DMS53 (cell line): ENCODE data around the gene LILRB5.
"Not testable (repeated sequence)": the region's sequence is repeated elsewhere in the genome, so short reads cannot be mapped to it uniquely, and the experiment has no call there.

Experiments used
- DNase-seq: peaks from one replicate; lab custom pipeline; 2025; lab: John Stamatoyannopoulos, UW

Gene LILRB5

DNA sequence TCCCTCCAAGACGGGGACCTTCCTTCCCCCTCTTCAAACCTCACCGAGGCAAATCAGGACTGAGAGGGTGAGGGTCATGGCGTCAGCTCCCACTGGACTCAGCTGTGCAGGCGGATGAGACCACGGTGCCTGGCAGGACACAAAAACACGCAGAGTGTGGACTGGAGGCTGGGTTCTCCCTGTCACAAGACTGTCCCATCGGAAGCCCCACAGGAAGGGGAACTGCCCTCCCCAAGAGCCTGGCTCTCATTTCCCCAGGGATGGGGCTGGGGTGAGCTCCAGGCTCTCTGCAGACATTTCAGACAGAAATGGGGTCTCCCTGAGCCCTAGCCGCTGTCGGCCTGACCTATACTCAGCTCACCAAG is at the start of gene LILRB5:
LILRB5 (minus strand) TSS at position 158 of the 365 bp plus-strand sequence; CDS start at position 78, 80 bp downstream.
- no peak for DNase-seq

DNA sequence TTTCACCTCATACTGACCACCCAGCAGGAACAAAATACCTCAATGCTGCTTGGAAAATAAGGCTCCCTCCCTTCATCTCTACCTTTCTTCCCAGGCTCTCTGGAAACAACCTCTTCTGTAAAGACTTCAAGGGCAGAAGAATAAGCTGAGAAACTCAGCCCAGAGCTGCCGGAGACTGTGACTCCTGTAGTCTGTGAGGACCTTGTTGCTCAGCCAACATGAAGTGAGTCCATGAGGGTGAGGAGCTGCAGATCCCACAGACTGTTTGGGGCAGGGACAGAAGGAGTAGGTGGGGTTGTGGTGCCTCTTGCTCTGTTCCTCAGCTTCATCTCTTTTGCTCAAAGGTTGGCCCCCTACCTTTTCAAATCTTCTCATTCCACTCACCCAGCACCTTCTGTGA is 48.1 kb upstream of the LILRB5 start:
- DNase-seq: no peak

DNA sequence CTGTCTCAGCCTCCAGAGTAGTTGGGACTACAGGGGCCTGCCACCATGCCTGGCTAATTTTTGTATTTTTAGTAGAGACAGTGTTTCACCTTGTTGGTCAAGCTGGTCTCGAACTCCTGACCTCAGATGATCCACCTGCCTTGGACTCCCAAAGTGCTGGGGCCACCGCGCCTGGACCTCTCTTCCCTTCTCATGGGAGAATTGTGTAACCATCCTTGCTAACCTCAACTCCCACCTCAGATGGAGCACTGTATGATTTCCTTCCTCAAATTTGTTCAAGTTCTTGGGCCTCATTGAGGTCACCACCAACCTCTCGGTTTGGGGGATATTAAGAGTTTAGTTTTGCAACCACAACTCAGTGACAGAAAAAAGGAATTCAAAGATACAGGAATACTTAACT is 45.2 kb upstream of the LILRB5 start:
- no peak for DNase-seq

DNA sequence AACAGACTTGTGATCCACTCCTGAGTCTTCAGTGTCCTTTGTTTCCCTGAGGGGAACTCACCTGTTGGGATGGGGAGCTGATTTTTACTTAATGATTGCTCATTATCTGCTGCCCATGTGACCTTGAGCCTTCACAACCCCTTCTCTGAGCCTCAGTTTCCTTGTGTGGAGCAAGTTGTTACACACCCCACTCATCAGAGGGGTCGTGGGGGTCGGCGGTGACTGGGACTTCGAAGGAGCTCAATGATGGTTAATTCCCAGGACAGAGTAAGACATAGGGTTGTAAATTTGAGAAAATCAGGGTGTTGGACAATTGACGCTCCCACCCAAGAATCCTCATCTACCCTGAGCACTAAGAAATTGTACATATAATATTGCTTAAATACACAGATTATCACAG is 42.4 kb upstream of the LILRB5 start:
- no peak for DNase-seq

DNA sequence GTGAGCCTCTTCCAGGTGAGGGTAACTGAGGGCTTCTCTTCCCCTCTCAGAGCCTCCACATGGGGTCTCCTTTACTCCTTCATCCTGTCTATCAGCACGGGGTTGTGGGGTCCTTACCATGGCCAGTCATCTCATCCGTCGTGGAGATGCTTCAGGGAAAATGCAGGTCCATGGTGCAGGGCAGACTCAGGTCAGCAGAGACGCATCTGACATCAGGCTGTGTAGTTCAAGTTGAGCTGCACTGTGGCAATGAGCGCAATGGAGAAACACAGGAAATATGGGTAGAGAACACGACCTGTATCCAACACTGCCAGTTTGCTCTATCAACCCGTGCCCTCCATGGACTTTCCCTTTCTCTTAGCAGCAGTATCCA is 42.0 kb upstream of the LILRB5 start:
- DNase-seq: no peak

DNA sequence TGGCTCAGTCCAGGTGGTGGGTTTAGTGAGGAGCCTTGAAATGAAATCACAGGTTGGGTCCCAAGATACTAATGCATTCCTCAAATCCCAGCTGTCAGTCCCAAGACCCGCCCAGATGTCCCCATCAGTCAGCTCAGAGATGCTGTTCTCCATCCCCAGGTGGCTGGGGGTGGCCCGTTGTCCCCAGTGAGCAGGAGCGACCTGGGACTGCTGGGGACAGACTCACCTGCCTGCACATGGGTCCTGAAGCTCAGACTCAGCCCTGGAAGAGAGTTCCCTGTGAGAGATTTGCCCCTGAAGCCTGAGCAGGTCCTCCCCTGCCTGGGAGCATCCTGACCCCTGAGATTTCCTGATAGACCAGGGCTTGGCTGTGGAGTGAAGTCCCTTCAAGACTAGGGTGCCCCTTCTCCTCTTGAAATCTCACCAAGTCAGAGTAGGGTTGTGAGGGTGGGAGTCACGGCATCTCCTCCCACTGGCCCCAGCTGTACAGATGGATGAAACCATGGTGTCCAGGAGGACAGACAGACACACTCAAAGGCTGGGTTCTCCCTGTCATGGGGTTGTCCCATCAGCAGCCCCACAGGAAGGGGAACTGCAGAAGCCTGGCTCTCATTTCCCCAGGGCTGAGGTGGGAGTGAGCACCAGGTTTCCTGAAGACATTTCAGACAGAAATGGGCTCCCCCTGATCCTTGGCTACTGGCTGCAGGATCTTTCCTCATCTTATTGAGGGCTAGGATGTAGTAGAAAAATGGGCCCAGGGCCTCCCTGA is 41.5 kb upstream of the LILRB5 start:
- no peak for DNase-seq

DNA sequence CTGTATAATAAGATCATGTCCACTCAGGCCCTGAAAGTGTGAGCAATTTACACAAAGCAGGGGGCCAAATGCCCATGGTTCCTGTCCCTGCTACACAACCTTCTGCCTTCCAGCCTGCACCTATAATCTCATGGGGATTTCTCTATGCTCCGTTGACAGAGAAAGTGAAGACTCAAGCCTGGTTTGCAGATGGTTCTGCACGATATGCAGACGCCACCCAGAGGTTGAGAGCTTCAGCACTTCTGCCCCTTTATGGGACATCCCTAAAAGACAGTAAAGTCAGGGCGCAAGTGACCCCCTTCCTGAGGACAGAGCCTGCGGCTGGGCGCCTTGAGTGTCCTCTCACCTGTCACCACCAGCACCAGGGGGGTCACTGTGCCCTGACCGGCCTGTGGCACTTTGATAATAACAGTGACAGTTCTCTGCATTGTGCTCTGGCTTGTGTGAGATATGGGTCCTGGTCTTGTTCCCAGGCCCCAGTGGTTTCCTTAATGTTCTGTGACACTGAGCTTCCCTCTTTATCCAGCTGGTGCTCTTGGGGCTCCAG is 40.8 kb upstream of the LILRB5 start:
- peak; percentile 13 for DNase-seq

DNA sequence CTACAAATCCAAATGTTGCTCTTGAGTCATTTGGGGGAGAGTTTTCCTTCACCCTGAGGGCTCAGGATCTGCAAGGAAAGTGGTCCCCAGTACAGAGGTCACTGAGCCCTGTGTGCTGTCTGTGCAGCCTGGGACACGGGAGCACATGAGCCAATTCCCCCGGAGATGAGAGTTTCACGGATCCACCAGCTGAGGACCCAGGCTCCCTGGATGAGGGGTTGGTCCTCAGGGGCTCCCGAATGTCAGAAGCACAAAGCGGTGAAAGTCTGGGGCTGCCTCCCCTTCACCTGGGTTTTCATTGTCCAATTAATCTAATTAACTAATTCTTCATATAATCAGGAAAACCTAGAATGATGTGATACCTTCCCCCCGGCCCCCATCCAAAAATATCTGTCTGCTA is 37.5 kb upstream of the LILRB5 start:
- DNase-seq: no peak

DNA sequence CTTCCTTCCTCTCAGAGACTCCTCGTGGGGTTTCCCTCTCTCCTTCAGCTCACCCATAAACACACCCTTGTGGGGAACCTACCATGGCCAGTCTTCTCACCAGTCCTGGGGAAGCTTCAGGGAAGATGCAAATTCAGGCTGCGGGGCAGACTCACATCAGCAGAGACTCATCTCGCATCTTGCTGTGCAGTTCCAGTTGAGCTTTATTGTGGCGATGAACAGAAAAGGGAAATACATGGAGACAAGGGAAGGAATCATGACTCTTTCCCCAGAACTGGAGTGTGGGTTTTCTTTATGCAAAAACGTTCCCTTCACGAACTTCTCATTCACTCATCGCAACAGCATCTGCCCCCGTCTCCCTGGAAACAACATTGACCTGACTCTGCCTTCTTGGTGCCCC is 32.1 kb upstream of the LILRB5 start:
- not testable (repeated sequence) for DNase-seq

DNA sequence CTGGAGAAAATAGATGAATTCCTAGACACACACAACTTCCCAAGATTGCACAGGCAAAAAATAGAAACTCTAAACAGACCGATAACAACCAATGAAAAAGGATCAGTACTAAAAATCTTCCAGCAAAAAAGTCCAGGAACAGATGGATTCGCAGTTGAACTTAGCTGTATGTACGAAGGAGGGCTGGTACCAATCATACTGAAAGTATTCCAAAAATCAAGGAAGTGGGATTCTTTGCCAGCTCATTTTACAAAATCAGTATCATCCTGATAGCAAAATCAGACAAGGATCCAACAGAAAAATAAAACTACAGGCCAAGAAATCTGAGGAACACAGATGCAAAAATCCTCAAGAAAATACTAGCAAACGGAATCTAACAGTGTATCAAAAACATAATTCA is 30.4 kb upstream of the LILRB5 start:
- no peak for DNase-seq

DNA sequence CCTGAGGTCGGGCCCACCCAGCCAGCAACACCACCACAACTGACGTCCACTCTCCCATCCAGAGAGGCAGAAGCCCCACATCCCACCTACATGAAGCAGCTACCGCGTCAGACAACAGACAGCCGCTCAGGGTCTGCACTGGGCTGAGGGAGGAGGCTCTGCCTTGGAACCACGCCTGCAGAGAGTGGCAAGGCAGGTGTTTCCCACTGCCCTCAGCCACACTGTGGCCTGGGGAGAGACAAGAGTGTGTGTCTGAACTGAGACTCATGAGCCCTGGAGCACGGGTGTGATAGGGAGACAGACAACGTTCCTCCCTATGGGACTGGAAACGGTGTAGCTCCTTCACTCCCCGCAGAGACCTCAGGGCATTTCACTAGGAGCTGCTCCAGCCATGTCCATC is 29.2 kb upstream of the LILRB5 start:
- not testable (repeated sequence) for DNase-seq

DNA sequence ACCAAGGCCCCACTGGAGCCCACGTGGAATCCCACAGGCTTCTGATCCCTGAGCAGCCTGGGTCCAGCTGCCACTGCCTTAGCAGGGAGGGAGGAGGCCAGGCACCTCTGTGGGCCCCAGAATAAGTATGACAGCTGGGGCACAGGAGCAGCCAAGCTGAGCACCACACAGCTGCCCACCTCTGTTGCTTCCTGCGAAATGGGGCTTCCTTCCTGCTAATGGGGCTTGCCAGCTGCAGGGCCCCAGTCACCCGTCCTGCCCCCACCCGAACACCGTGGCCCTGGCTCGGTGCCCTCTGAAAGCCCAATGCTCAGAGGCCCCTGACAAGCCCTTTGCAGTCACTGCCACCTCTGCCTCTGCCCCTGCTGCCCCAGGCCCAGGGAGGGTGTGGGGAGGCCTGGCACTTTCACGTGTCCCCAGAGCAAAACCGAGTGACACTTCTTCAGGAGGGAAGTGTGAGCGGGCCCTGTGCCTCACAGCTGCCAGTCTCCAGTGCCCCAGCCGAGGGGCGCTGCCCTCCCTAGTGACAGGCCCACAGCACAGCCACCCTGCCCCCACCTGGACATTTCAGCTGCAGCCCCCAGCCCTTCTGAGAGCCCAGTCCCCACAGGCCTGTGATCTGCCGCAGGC is 28.5 kb upstream of the LILRB5 start:
- not testable (repeated sequence) for DNase-seq

DNA sequence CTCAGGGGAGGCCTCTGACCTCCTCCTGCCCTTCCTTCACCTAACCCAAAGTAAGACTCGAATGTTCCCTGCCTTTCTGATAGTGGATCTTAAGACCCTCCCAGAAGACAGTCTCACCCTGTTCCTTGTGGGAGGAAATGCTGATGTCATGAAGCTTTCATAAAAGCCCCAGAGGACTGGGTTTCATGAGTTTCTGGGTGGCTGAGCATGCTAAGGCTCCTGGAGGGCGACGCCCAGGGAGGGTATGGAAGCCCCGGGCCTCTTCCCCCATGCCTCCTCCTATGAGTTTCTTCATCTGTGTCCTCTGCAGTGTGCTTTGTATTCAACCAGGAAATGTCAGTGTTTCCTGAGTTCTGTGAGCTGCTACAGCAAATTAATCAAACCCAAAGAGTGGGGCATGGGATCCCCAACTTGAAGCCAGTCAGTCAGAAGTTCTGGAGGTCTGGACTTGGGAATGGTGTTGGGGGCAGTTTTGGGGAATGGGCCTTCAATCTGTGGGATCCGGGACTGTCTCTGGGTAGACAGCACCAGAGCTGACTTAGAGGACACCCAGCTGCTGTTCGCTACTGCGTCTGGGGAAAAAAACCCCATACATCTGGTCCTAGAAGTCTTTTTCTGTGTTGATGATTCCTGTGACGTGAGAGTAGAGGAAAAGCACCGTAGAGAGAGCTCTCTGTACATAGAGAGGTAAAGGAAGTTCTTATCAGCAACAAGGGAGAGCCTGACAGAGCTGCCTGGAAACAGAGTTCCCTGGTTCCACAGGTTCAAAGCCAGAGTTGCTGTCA is 25.8 kb upstream of the LILRB5 start:
- no peak for DNase-seq

DNA sequence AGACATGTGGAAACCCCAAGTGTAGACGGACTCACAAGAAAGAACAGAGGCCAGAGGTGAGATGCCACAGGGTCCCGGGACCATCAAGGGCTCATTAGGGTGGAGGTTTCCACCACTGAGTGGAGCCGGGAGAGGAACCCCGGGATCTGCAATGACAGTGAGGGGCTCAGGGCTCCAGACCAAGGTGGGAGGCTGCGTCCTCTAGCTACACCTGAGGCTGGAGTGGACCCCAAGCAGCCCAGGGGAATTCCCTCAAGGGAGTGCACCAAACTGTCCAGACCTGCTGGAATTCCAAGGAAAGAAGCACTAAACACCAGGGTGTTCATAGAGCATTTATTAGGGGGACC is 24.6 kb upstream of the LILRB5 start:
- not testable (repeated sequence) for DNase-seq

DNA sequence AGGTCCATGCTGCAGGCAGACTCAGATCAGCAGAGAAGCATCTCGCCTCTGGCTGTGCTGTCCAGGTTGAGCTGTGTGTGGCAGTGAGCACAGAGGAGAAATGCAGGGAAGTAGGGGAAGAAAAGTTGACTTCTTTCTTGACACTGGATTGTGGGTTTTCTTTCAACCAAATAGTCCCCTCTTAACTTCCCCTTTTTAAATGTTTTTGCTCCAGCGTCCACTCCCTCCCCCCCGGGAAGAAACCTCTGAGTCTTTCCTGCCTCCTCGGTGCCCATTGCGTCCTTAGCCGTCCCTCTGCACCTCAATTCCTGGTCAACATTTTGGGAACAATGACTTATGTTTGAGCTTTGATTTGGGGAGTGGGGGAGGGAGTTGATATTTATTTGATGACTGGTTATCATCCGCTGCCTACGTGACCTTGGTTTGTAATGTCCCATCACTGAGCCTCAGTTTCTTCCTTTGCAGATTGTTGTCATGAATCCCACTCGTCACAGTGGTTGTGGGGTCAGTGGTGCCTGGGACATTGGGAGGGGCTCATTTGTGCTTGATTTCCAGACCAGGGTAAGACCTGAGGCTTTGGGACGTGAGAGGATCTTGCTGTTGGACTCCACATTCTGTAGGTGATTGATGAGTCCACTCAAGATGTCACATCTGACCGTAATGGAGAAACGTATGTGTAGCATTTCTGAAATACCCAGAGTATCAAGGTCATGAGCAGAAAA is 24.1 kb upstream of the LILRB5 start, which contains the start of gene LILRB2:
LILRB2 (minus strand) TSS at position 104 of the 722 bp plus-strand sequence. CDS start 614 bp downstream, outside the sequence.
- no peak for DNase-seq

DNA sequence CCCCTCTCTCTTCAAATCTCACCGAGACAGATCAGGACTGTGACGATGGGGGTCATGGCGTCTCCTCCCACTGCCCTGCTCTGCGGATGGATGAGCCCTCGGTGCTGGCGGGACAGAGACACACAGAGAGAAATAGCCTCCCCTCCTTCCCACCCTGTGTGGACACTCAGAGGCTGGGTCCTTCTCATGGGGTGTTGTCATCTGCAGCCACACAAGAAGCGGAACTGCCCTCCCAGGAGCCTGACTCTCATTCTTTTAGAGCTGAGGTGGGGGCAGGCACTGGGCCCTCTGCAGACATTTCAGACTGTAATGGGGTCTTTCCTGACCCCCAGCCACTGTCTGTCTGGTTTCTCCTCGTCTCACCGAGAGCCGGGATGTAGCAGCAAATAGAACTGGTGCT is 23.4 kb upstream of the LILRB5 start:
- DNase-seq: not testable (repeated sequence)

DNA sequence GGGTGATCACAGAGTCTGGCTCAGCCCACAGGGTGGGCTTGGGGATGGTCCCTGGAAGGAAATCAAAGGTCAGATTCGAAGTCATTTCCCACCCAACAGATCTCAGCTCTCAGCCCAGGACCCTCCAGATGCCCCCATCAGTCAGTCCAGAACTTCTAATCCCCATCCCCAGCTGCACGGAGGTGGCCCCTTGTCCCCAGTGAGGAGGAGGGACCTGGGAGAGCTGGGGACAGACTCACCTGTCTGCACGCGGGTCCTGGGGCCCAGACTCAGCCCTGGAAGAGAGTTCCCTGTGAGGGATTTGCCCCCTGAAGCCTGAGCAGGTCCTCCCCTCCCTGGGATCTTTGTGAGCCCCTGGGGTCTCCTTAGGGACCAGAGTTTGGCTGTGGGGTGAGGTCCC is 23.0 kb upstream of the LILRB5 start:
- DNase-seq: not testable (repeated sequence)

DNA sequence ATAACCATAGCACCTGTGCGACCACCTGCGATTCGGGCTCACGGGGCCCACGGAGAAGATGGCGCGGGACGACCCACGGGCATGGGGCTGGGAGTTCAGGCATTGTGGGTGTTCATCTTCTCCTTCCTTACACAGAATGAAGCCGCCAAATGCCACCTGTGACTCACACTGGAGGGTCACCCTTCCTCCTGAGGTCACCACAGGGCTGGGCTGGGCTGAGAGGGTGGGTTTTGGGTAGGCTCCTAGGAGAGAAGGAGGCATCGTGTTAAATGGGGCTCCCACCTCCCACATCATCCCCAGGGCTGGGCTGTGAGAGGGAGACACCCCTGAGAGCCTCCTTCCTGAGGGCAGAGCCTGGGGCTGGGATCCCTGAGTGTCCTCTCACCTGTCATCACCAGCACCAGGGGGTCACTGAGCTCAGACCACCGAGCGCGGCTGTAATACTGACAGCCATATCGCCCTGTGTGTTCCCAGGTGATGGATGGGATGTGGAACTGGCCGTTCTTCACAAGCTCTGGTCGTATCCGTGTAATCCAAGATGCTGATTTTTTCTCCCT is 22.4 kb upstream of the LILRB5 start:
- DNase-seq: no peak

DNA sequence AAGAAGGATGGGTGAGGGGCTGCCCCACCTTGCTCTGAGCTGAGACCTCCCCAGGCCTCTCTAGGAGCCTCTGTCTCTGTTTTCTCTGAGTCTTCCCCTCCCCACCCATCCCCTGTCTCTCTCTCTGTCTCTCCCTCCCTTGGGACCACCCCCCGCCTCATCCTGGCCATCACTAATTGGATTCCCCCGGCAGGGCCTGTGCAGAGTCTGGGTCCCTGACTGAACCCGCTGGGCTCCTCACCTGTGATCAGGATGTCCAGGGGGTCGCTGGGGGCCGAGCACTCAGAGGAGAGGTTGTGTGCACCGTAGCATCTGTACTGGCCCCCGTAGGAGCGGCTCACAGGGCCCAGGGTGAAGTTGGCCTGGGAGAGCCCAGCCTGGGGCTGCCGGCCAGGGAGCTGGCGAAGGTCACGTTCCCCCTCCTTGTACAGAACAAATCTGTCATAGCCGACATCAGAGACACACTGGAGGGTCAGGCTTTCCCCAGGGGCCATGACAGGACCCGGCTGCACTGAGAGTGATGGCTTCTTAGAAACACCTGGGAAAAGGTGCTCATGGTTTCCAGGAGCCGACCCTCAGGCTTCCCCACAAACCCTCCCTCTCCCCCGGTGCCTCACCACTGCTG is 21.6 kb upstream of the LILRB5 start:
- not testable (repeated sequence) for DNase-seq

DNA sequence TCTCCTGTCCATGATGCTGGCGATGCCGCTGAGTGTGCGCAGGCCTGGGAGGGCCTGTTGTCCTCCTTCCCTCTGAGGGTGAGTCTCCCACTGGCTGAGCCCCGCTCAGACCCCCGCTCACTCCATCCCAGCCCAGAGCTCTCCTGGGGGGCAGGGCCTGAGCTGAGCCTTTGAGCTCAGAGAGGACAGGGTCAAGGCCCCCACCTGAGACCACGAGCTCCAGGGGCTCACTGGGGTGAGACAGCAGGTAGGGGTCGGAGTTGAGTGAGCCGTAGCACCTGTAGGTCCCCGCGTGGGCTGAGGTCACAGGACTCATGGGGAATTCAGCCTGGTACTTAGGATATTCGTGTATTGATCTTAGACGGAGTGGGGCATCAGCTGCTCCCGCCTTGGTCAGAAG is 21.0 kb upstream of the LILRB5 start:
- not testable (repeated sequence) for DNase-seq

DNA sequence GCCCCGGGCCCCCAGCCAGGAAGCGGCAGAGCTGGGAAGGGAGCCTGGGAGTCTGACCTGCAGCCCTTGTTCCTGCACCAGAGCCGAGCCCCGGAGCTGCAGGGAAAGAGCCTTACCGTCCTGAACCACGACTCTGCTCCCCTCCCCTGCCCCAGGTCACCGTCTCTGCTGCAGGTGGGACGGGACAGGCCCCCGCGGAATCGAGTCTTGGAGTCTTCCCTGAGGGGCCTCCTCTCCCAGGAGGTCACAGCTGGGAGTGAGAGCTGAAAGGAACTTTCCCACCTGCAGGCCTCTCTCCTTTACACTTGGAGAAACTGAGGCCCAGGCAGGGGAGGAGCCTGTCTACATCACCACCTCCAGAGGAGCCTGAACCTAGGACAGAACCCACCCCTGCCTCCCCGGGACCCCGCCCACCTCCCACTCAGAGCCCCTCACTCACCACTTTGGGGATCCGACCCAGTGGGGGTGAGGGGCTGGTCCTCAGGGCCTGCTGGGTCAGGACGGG is 20.1 kb upstream of the LILRB5 start:
- not testable (repeated sequence) for DNase-seq
